ENCODE data around the gene ZNF385B.

DNA sequence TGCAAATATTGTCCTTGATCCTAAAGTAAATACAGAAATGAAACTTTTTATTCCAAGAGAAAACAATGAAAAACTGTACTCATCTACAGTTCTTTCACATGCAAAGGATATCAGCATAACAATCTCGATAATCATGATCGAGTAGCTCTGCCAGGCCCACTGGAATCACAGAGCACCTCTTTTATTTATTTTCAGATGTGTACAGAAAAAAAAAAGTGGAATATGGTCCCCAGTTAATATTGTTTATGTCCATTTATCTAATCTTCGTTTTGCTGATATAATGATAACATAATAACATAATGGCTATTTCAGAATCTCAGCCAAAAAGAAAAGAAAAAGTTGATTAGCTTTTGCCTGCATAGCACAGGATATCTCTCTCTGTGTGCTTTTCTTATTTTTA is 6.5 kb downstream of the ZNF385B start:
- TF ChIP-seq, protein P1, sequence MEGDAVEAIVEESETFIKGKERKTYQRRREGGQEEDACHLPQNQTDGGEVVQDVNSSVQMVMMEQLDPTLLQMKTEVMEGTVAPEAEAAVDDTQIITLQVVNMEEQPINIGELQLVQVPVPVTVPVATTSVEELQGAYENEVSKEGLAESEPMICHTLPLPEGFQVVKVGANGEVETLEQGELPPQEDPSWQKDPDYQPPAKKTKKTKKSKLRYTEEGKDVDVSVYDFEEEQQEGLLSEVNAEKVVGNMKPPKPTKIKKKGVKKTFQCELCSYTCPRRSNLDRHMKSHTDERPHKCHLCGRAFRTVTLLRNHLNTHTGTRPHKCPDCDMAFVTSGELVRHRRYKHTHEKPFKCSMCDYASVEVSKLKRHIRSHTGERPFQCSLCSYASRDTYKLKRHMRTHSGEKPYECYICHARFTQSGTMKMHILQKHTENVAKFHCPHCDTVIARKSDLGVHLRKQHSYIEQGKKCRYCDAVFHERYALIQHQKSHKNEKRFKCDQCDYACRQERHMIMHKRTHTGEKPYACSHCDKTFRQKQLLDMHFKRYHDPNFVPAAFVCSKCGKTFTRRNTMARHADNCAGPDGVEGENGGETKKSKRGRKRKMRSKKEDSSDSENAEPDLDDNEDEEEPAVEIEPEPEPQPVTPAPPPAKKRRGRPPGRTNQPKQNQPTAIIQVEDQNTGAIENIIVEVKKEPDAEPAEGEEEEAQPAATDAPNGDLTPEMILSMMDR (IDR thresholded peaks at IDR 0.05; ENCODE audit: low read length), result no peak
- TF ChIP-seq EZH2 (optimal IDR thresholded peaks at IDR 0.05; ENCODE audit: low read depth, low read length), result no peak

All from MM.1S (cell line).